Central memory CD8-positive, alpha-beta T cell (primary cell): Measurements from ENCODE around the gene PSPH.
A peak's percentile ranks its signal among the peaks of the same experiment; 100 is the strongest.
"Not testable (repeated sequence)": the region's sequence is repeated elsewhere in the genome, so short reads cannot be mapped to it uniquely, and the experiment has no call there.

Experiments used
- ATAC-seq: fragments of 150-1000 bp; cut with Tn5 transposase; replicated peaks from 2 replicates; pipeline ENCODE4 v1.10.0; 2022; ENCODE audit warnings: mild to moderate bottlenecking, moderate FRiP score, moderate number of reproducible peaks; ENCODE audit not compliant: poor library complexity, severe bottlenecking; ENCODE audit errors: extremely low read depth
- DNase-seq, 2 donors: peaks; one replicate each; pipeline ENCODE4 v3.0.0; 2021; ENCODE audit warnings: low spot score in 2 of 2
- H3K27ac Mint-ChIP-seq: one replicate; pipeline ENCODE4 v1.8.0; 2022; ENCODE audit warnings: low read depth, mild to moderate bottlenecking, moderate library complexity, mixed read lengths
- H3K27me3 Mint-ChIP-seq: one replicate; pipeline ENCODE4 v1.8.0; 2022; ENCODE audit warnings: mixed read lengths
- H3K36me3 Mint-ChIP-seq: one replicate; pipeline ENCODE4 v1.8.0; 2022; ENCODE audit warnings: mild to moderate bottlenecking, moderate library complexity, mixed read lengths; ENCODE audit not compliant: insufficient read depth
- H3K4me1 Mint-ChIP-seq: one replicate; pipeline ENCODE4 v1.8.0; 2022; ENCODE audit warnings: mixed read lengths
- H3K4me3 Mint-ChIP-seq: one replicate; pipeline ENCODE4 v1.8.0; 2022; ENCODE audit warnings: mild to moderate bottlenecking, moderate library complexity, mixed read lengths
- H3K9me3 Mint-ChIP-seq: one replicate; pipeline ENCODE4 v1.8.0; 2022; ENCODE audit warnings: mixed read lengths

Gene PSPH

DNA sequence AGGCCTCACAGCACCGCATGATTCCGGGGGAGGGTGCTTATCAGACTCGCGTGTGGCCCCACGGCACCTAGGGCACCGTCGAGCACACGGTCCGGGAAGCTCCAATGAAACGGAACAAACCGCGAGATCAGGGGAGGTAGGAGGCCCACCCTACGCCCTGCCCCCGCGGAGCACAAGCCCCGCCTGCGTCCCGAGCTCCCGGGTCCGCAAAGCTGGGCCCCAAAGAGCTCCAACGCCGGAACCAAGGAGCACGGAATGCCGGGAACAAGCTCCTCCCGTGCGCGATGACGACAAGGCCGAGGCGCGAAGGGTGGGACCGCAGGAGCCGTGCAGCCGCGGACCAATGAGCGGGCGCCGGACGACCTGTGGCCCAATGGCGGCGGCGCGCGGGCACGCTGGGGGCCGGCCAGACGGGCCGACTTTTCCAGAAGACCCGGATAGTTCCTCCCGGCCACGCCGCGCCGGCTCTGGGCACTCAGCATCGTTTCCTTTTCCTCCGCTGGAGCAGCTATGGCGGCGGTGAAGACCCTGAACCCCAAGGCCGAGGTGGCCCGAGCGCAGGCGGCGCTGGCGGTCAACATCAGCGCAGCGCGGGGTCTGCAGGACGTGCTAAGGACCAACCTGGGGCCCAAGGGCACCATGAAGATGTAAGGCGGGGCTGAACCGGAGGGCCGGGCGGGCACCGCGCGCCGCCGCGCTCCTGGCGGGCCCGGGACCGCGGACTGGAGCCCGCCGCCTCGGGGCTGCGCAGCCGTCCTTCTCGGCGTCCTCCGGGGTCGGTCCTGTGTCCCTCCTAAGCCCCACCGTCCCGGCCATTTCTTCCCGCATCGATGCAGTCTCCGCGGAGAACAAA is at the start of gene PSPH, which contains the start of gene CCT6A:
PSPH (minus strand) TSS at position 106 of the 853 bp plus-strand sequence. CDS start 30,232 bp downstream, outside the sequence.
CCT6A (plus strand) TSS at position 427 of the 853 bp plus-strand sequence; CDS start at position 511, 84 bp downstream.
- DNase-seq: peak; percentile 67 to 73
- no peaks in the 10 kb centered on the region for H3K27me3 Mint-ChIP-seq
- peaks cover 21% of the 10 kb centered on the region for H3K4me1 Mint-ChIP-seq
- peak; percentile 91 for ATAC-seq
- peaks cover 38% of the 10 kb centered on the region for H3K36me3 Mint-ChIP-seq
- H3K9me3 Mint-ChIP-seq: no peaks in the 10 kb centered on the region
- peak within 1 kb of the TSS; percentile 92 for H3K27ac Mint-ChIP-seq
- peak within 1 kb of the TSS; percentile 85 for H3K4me3 Mint-ChIP-seq

DNA sequence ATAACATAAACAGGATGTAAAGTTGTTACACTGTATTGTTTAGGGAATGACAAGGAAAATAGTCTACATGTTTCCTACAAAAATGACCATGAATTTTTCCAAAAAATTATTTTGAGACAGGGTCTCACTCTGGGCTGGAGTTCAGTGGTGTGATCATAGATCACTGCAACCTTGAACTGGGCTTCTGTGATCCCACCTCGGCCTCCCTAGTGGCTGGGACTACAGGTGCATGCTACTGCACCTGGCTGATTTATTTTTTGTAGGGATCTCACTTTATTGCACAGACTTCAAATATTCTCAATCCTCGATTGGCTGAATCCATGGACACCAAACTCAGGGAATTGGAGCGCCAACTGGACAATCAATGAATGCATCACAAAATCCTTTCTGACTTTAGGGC is 48.4 kb upstream of the PSPH start:
- ATAC-seq (no peak), DNase-seq (no peak)
- Mint-ChIP-seq H3K27ac (no peak overlapping the region), H3K27me3 (no peaks in the 10 kb centered on the region), H3K9me3 (no peaks in the 10 kb centered on the region), H3K4me1 (peaks cover 5% of the 10 kb centered on the region), H3K4me3 (no peak overlapping the region), H3K36me3 (peaks cover 50% of the 10 kb centered on the region)

DNA sequence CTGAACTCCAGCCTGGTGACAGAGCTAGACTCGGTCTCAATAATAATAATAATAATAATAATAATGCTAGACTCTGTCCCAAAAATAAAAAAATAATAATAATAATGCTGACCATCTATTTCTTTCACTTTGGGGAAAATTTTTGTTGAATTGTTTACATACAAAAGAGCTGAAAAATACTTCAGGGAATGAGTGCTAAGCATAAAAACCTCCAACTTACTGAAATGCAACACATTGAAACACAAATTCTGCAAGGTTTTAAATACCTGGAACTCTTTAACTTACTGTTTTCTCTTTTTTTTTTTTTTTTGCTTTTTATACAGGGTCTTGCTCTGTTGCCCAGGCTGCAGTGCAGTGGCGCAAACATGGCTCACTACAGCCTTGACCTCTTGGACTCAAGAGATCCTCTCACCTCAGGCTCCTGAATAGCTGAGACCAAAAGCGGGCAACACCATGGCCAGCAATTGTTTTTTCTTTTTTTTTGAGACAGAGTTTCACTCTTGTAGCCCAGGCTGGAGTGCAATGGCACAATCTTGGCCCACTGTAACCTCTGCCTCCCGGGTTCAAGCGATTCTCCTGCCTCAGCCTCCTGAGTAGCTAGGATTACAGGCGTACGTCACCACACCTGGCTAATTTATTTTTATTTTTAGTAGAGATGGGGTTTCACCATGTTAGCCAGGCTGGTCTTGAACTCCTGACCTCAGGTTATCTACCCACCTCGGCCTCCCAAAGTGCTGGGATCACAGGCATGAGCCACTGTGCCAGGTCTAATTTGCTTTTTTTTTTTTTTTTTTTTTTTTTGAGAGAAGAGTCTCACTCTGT is 47.2 kb upstream of the PSPH start:
- not testable (repeated sequence) for H3K27me3 Mint-ChIP-seq, H3K9me3 Mint-ChIP-seq, H3K27ac Mint-ChIP-seq, H3K4me3 Mint-ChIP-seq, H3K4me1 Mint-ChIP-seq, ATAC-seq, DNase-seq
- H3K36me3 Mint-ChIP-seq: peaks cover 45% of the 10 kb centered on the region

DNA sequence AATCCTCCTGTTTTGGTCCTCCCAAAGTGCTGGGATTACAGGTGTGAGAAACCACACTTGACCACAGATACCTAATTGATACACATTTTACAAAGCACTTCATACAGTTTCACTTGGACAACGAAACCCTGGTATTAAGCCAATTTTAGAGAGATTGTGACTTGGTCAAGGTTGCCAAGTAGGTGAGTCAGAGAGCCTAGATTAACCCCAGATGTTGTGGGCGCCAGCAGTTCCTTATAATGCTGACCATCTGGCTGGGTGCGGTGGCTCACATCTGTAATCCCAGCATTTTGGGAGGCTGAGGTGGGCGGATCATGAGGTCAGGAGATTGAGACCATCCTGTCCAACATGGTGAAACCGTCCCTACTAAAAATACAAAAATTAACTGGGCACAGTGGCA is 46.5 kb upstream of the PSPH start:
- Mint-ChIP-seq H3K4me1 (no peaks in the 10 kb centered on the region), H3K9me3 (no peaks in the 10 kb centered on the region), H3K4me3 (no peak overlapping the region), H3K27ac (no peak overlapping the region), H3K27me3 (no peaks in the 10 kb centered on the region), H3K36me3 (peaks cover 42% of the 10 kb centered on the region)
- DNase-seq (no peak), ATAC-seq (no peak)

DNA sequence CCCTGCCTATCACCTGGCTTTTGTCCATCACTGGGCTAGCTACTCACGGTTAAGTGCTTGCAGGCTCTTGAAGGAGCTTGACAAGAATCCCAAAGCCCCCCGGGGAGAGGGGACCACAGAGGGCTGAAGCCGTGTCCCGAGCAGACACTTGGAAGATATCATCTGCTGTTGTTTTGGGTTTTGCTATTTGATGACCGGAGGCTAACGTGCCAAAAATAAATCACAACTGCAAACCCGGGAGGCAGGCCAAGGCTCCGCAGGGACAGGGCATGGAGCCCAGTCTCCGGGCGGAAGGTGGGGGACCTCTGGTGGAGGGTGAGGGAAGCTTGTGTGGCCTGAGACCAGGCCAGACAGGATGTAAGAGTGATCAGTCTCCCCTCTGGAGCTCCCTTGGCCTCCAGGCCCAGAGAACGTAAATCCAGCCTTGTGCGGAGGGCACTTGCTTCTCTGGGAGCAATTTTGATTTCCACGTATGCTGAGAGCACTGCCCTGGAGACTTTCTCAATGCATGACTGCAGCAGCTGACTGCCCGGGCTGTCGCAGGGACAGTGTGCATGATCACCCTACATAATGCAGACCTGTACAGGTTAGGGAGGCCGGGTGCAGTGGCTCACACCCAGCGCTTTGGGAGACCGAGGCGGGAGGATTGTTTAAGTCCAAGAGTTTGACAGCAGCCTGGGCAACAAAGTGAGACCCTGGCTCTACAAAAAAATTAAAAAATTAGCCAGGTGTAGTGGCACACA is 41.7 kb upstream of the PSPH start, which contains the start of gene PHKG1:
PHKG1 (minus strand) TSS at position 164 of the 743 bp plus-strand sequence. CDS start 4,011 bp downstream, outside the sequence.
- Mint-ChIP-seq H3K27ac (no peak within 1 kb of the TSS), H3K4me1 (no peaks in the 10 kb centered on the region), H3K4me3 (no peak within 1 kb of the TSS), H3K27me3 (no peaks in the 10 kb centered on the region), H3K36me3 (peaks cover 18% of the 10 kb centered on the region), H3K9me3 (no peaks in the 10 kb centered on the region)
- no peak for DNase-seq
- no peak for ATAC-seq

DNA sequence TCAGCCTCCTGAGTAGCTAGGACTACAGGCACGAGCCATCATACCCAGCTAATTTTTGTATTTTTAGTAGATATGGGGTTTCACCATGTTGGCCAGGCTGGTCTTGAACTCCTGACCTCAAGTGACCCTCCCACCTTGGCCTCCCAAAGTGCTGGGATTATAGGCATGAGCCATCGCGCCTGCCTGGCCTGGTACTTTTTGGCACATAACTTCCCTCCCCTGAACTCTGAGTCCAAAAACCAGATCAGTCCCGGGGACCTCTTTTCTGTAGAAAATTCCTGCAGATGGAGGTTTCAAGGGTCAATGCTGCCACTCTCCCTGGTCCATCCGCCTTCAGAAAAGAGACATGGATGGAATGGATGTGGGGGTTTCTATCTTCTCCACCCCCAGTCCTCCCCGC is 41.1 kb upstream of the PSPH start:
- not testable (repeated sequence) for DNase-seq, ATAC-seq, H3K9me3 Mint-ChIP-seq, H3K27ac Mint-ChIP-seq, H3K27me3 Mint-ChIP-seq, H3K4me1 Mint-ChIP-seq, H3K4me3 Mint-ChIP-seq
- H3K36me3 Mint-ChIP-seq: peaks cover 16% of the 10 kb centered on the region

DNA sequence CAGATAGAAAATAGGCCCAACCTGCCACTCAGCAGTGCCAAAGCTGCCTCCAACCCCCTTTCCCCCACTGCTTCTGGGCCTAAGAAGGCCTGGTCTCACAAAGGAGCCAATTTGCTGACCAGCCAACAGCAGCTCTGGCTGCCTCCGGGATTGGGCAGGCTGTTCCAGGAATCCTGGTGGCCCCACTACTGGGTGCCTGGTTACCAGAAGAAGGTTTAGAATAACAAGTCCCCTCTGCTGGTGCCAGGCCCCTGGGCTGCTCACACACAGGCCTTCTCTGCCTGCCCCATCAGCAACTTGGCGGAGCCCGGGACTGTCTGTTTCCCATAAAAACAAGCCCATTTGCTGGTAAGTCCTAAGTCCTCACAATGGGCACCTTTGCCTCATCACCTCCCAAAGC is 40.3 kb upstream of the PSPH start:
- no peaks in the 10 kb centered on the region for H3K9me3 Mint-ChIP-seq
- ATAC-seq: no peak
- H3K4me1 Mint-ChIP-seq: no peaks in the 10 kb centered on the region
- H3K36me3 Mint-ChIP-seq: peaks cover 14% of the 10 kb centered on the region
- H3K4me3 Mint-ChIP-seq: no peak overlapping the region
- no peaks in the 10 kb centered on the region for H3K27me3 Mint-ChIP-seq
- DNase-seq: no peak
- no peak overlapping the region for H3K27ac Mint-ChIP-seq

DNA sequence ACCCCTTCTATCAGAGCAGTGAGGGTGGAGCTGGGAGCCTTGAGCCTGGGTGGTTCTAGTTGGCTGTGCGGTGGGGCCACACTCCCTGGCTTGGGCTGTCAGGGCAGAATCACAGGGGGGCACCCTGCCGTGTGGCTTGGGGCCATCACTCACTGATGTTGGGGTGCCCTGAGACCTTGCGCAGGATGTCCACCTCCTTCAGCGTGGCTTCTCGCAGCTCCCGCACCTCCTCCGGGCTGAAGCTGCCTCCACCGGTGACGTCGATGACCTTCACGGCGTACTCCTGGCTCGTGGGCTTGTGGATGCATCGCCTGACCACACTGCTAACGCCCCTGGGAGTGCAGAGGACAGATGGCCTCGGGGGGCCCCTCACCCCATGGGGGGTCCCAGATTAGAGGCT is 36.2 kb upstream of the PSPH start:
- peaks cover 10% of the 10 kb centered on the region for H3K36me3 Mint-ChIP-seq
- H3K9me3 Mint-ChIP-seq: no peaks in the 10 kb centered on the region
- no peak overlapping the region for H3K4me3 Mint-ChIP-seq
- no peaks in the 10 kb centered on the region for H3K27me3 Mint-ChIP-seq
- DNase-seq: no peak
- ATAC-seq: no peak
- H3K4me1 Mint-ChIP-seq: no peaks in the 10 kb centered on the region
- no peak overlapping the region for H3K27ac Mint-ChIP-seq

DNA sequence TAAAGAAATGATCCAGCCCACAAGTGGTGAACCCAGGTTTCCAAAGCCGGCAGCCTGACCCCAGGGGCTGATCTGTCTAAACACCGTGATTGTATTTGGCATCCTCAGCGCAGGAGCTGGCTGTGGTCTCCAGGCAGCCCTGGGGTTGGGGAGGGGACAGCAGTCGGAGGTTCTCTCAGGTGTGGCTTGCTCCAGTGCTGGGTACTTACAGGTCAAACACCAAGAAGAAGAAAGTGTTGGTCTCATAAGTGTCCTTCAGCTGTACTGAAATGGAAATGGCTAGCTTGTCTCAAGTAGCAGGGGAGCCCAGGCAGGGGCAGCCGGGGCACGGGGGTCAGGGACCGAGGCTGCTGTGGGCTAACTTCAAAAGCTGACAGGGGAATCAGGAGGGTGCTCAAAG is 35.5 kb upstream of the PSPH start:
- no peak for DNase-seq
- Mint-ChIP-seq H3K9me3 (no peaks in the 10 kb centered on the region), H3K27ac (no peak overlapping the region), H3K27me3 (no peaks in the 10 kb centered on the region), H3K4me1 (no peaks in the 10 kb centered on the region), H3K36me3 (peaks cover 10% of the 10 kb centered on the region), H3K4me3 (no peak overlapping the region)
- ATAC-seq: no peak

DNA sequence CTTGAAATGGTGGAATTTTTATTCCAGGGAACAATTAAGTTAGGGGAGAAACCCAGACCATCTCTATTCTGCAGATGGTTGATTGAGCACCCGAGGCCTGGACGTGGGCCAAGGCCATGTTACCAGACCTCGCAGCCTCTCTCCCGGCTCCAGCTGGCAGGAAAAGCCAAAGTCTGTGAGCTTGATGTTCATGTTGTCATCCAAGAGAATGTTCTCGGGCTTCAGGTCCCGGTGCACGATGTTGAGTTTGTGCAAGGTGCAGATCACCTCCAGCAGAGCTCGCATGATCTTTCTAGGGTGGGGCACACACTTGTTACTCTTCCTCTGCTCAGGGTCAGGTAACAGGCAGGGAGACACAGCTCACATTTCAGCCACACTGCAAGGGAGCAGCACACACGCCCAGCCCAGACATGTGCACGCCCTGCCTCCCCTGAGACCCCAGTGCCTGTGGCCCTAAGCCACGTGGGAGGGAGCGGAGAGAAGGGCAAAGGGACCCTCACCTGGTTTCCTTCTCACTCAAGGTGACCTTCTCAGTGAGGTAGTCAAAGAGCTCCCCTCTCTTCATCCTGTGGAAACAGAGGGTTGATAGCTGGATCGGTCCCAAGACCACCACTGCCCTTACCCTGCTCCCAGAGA is 32.0 kb upstream of the PSPH start:
- no peak for ATAC-seq
- no peak overlapping the region for H3K4me3 Mint-ChIP-seq
- no peaks in the 10 kb centered on the region for H3K9me3 Mint-ChIP-seq
- no peak for DNase-seq
- H3K27ac Mint-ChIP-seq: no peak overlapping the region
- no peaks in the 10 kb centered on the region for H3K27me3 Mint-ChIP-seq
- no peaks in the 10 kb centered on the region for H3K4me1 Mint-ChIP-seq
- H3K36me3 Mint-ChIP-seq: peaks cover 7% of the 10 kb centered on the region

DNA sequence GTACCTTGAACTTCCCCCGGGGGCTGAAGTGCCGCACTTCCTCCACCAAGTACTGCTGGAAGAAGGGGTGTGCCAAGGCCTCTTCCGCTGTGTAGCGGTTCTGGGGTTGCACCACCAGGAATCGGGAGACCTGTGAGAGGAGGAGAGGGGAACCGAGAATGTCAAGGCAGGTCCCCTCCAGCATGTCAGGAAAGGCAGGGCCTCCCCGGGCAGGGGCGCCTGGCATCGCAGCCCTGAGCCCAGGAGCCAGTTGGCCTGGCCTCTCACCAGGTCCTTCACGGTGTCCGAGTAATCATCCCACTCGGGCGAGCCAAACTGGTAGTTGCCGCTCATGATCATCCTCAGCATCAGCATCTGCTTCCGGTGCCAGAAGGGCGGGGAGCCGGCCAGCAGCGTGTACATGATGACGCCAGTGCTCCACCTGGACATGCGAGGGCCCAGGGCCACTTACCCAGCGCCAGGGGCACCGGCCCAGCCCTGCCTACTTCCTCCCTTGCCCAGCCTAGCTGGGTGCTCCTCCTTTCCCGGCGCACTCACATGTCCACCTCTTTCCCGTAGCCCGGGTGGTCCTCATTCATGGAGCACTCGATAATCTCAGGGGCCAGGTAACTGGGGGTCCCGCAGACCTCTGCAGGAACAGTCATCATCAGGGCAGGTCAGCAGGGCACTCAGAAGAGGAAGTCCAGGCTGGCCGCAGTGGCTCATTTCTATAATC is 30.5 kb upstream of the PSPH start:
- ATAC-seq (no peak), DNase-seq (no peak)
- H3K27me3 Mint-ChIP-seq: no peaks in the 10 kb centered on the region
- peaks cover 9% of the 10 kb centered on the region for H3K36me3 Mint-ChIP-seq
- H3K4me1 Mint-ChIP-seq: no peaks in the 10 kb centered on the region
- no peaks in the 10 kb centered on the region for H3K9me3 Mint-ChIP-seq
- no peak overlapping the region for H3K27ac Mint-ChIP-seq
- H3K4me3 Mint-ChIP-seq: no peak overlapping the region
